Osteoblast (primary cell): ENCODE measurements around the gene GUCA1A. TPM values are rescaled to one million over a fixed set of nuclear protein-coding genes. Genes with fewer than 3 reads are reported as not detected.

Source experiments
- total RNA-seq: library from RNA; depleted of rRNA; stranded (reverse); fragments of >200 nt; gene quantifications from 2 replicates; pipeline ENCODE4 v1.2.3, GENCODE V29; 2012

The GUCA1A gene
- total RNA-seq, 1 donor = not detected

Other genes starting within 250 kb of the GUCA1A start
- gene CCND3, start 231.6 kb upstream of the GUCA1A start, total RNA-seq = 17.7 and 21.0 TPM in 2 replicates
- gene TAF8, start 122.8 kb upstream of the GUCA1A start, total RNA-seq = 16.3 and 16.5 TPM in 2 replicates
- 2.9 TPM in 2 replicates for gene C6orf132, start 30.7 kb upstream of the GUCA1A start, total RNA-seq
- gene GUCA1B, start 21.6 kb downstream of the GUCA1A start, total RNA-seq = 0.72 TPM in 1 of 2 replicates, not detected in the other
- gene MRPS10, start 44.5 kb downstream of the GUCA1A start, total RNA-seq = 46.9 and 52.5 TPM in 2 replicates